ENCODE data around the gene HELZ.
"Not testable (repeated sequence)": the region's sequence is repeated elsewhere in the genome, so short reads cannot be mapped to it uniquely, and the experiment has no call there.

Gene HELZ

GRCh38 chr17:67262435-67263117 is 17.6 kb upstream of the HELZ start:
- DNase-seq: no peak

- no peak for DNase-seq
Measured at GRCh38 chr17:67260170-67260987, 15.4 kb upstream of the HELZ start.

- no peak for DNase-seq
Measured at GRCh38 chr17:67258821-67259468, 13.9 kb upstream of the HELZ start.

GRCh38 chr17:67256075-67256732 is 11.2 kb upstream of the HELZ start:
- DNase-seq: no peak

- no peak for DNase-seq
Measured at GRCh38 chr17:67253384-67253783, 8.4 kb upstream of the HELZ start.

- not testable (repeated sequence) for DNase-seq
Measured at GRCh38 chr17:67251586-67251985, 6.6 kb upstream of the HELZ start.

GRCh38 chr17:67248291-67248690 is 3.3 kb upstream of the HELZ start:
- DNase-seq: no peak

- no peak for DNase-seq
Measured at GRCh38 chr17:67247416-67247900, 2.5 kb upstream of the HELZ start.

- no peak for DNase-seq
Measured at GRCh38 chr17:67246653-67247415, 1.8 kb upstream of the HELZ start.

GRCh38 chr17:67246403-67246652 is 1.3 kb upstream of the HELZ start:
- no peak for DNase-seq

GRCh38 chr17:67245694-67246402 is 852 bp upstream of the HELZ start:
- DNase-seq: peak; percentile 61

GRCh38 chr17:67244431-67245072 is 444 bp downstream of the HELZ start:
- DNase-seq: no peak

GRCh38 chr17:67243284-67243683 is 1.7 kb downstream of the HELZ start:
- DNase-seq: no peak

- DNase-seq: no peak
Measured at GRCh38 chr17:67241719-67242341, 3.2 kb downstream of the HELZ start.

- no peak for DNase-seq
Measured at GRCh38 chr17:67239597-67239996, 5.4 kb downstream of the HELZ start.

GRCh38 chr17:67238991-67239390 is 6.0 kb downstream of the HELZ start:
- DNase-seq: no peak

- no peak for DNase-seq
Measured at GRCh38 chr17:67232441-67232840, 12.6 kb downstream of the HELZ start.

- DNase-seq: no peak
Measured at GRCh38 chr17:67229109-67229955, 15.7 kb downstream of the HELZ start.

GRCh38 chr17:67227488-67227887 is 17.5 kb downstream of the HELZ start:
- no peak for DNase-seq

GRCh38 chr17:67225316-67225715 is 19.7 kb downstream of the HELZ start:
- DNase-seq: no peak

Data from activated CD4-positive, CD25-positive, alpha-beta regulatory T cell treated with anti-CD3 and anti-CD28 coated beads, Interleukin-2, amount 50 U/mL, for 72 hours (primary cell).